A673 (cell line): ENCODE measurements around the gene GALNT14. TPM values are rescaled to one million over a fixed set of nuclear protein-coding genes. Genes with fewer than 3 reads are reported as not detected.

Source experiments
- BruUV-seq: library from RNA; stranded (reverse); fragments of 400-500 nt; replicated peaks from 2 replicates; lab custom pipeline; 2021; lab: Mats Ljungman, UMichigan
- CTCF ChIA-PET: fragments of 300-600 bp; sonication (Branson Sonifier 250); formaldehyde crosslinking; loops from one replicate; lab custom pipeline; 2022; ENCODE audit warnings: antibody characterized with exemption; lab: Charles Lee
- POLR2A ChIA-PET: fragments of 300-600 bp; sonication (Branson Sonifier 250); formaldehyde crosslinking; loops from one replicate; lab custom pipeline; 2022; ENCODE audit warnings: antibody characterized with exemption; ENCODE audit not compliant: low non-redundant PET; lab: Charles Lee
- DNase-seq: peaks from one replicate; pipeline ENCODE4 v3.0.0-alpha.2; 2015; ENCODE audit warnings: low spot score
- H3K27ac ChIP-seq: fragments of 200-600 bp; sonication (generic); 2 replicates; pipeline ENCODE4 v1.5.1; 2016; ENCODE audit warnings: mixed run types, low read depth, mild to moderate bottlenecking, mixed read lengths, antibody characterized with exemption, low read length; ENCODE audit not compliant: poor library complexity, severe bottlenecking
- H3K27me3 ChIP-seq: fragments of 200-600 bp; sonication (generic); replicated peaks from 2 replicates; pipeline ENCODE4 v1.6.1; 2017; ENCODE audit warnings: mixed run types, low read depth, mild to moderate bottlenecking, mixed read lengths, antibody characterized with exemption, low read length; ENCODE audit not compliant: insufficient read depth, poor library complexity
- H3K36me3 ChIP-seq: fragments of 200-600 bp; sonication (generic); 2 replicates; pipeline ENCODE4 v1.6.1; 2016; ENCODE audit warnings: mixed run types, mild to moderate bottlenecking, mixed read lengths, antibody characterized with exemption, low read length; ENCODE audit not compliant: insufficient read depth, poor library complexity, severe bottlenecking
- H3K4me1 ChIP-seq: fragments of 200-600 bp; sonication (generic); 2 replicates; pipeline ENCODE4 v1.6.1; 2017; ENCODE audit warnings: mixed run types, mild to moderate bottlenecking, mixed read lengths, antibody characterized with exemption, low read length; ENCODE audit not compliant: insufficient read depth, poor library complexity, severe bottlenecking
- H3K4me3 ChIP-seq: fragments of 200-600 bp; sonication (generic); 2 replicates; pipeline ENCODE4 v1.5.1; 2016; ENCODE audit warnings: low read depth, mixed run types, mild to moderate bottlenecking, mixed read lengths, low read length; ENCODE audit not compliant: poor library complexity, severe bottlenecking
- H3K9me3 ChIP-seq: fragments of 200-600 bp; sonication (generic); 2 replicates; pipeline ENCODE4 v1.6.1; 2016; ENCODE audit warnings: mixed run types, low read depth, mild to moderate bottlenecking, mixed read lengths, antibody characterized with exemption, low read length; ENCODE audit not compliant: poor library complexity, severe bottlenecking
- EZH2 ChIP-seq: fragments of 200-600 bp; sonication (generic); IDR thresholded peaks from 2 replicates; pipeline ENCODE4 v1.6.1; 2017; ENCODE audit warnings: borderline replicate concordance, low read depth, mild to moderate bottlenecking, mixed read lengths, antibody characterized with exemption, low read length; ENCODE audit not compliant: poor library complexity, severe bottlenecking
- intact Hi-C: fragments of 100-400 bp; cut with micrococcal nuclease; formaldehyde crosslinking; loops from one replicate; pipeline ENCODE4 v1.10.0; 2022; ENCODE audit not compliant: unreplicated experiment
- total RNA-seq: library from RNA; stranded (reverse); gene quantifications from 2 replicates; pipeline ENCODE4 v1.2.3, GENCODE V29; 2021
- TF ChIP-seq, protein P1 (sequence below): fragments of 300-800, 200-600 bp; sonication (generic); conservative IDR thresholded peaks from 2 replicates; pipeline ENCODE4 v1.5.1; 2017; ENCODE audit warnings: low read depth, mild to moderate bottlenecking, antibody characterized with exemption, low read length, moderate library complexity, mixed read lengths

The GALNT14 gene
- total RNA-seq, 1 experiment from 2014 or later: 9.7 TPM

DNA sequence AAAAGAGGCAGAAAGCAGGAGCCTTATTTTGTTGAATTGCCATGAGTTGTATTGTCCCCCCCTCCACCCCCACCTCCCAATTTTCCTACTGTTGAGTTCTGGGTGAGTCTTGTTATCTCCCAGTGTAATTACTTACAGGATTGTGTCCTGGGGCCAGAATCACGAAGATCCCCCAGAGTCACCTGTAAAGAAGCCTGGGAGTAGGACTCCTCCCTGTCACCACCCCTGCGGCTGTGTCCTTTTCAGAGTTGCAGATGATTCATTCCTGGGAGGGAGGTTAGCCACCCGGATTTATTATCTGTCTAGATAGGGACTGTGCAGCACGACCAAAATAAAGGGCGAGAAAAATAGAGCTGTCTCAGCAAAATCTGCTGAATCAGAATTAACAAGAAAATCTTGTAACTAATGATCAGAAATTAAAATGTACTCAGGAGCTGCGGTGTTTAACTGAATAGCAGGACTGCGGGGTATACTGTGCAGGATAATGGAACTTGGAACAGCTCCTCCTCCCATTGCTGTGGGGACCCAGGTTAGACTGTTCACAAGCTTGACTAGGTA, 249.3 kb downstream of the GALNT14 start:
- intact Hi-C loops: no loop called here
- POLR2A ChIA-PET: no interaction called here
- Histone ChIP-seq H3K27me3 (peaks cover 3% of the 10 kb centered on the region), H3K4me3 (no peak overlapping the region), H3K9me3 (no peaks in the 10 kb centered on the region), H3K27ac (no peak overlapping the region), H3K36me3 (no peaks in the 10 kb centered on the region), H3K4me1 (no peaks in the 10 kb centered on the region)
- CTCF ChIA-PET: no interaction called here
- DNase-seq: no peak
- TF ChIP-seq EZH2: no peak
- TF ChIP-seq, protein P1, sequence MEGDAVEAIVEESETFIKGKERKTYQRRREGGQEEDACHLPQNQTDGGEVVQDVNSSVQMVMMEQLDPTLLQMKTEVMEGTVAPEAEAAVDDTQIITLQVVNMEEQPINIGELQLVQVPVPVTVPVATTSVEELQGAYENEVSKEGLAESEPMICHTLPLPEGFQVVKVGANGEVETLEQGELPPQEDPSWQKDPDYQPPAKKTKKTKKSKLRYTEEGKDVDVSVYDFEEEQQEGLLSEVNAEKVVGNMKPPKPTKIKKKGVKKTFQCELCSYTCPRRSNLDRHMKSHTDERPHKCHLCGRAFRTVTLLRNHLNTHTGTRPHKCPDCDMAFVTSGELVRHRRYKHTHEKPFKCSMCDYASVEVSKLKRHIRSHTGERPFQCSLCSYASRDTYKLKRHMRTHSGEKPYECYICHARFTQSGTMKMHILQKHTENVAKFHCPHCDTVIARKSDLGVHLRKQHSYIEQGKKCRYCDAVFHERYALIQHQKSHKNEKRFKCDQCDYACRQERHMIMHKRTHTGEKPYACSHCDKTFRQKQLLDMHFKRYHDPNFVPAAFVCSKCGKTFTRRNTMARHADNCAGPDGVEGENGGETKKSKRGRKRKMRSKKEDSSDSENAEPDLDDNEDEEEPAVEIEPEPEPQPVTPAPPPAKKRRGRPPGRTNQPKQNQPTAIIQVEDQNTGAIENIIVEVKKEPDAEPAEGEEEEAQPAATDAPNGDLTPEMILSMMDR: no peak
- BruUV-seq: no TSS peak

DNA sequence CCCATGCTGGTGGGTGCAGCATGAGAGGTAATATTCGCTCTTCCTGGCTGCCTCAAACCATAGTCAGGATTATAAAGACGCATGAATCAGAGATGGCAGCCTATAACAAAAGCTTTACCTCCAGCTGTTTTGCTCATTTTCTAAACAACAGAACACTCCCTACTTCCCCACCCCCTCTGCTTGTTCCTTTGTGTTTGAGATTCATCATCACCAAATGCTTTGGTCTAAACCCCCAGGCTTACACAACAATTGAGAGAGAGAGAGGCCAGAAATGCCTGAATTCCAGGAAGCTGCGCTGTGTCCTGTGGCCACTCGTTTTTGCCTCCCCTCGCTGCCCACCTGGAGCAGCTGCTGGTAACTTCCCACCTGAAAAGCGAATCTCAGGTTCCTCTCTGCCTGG, 252.2 kb downstream of the GALNT14 start:
- BruUV-seq: no TSS peak
- no peaks in the 10 kb centered on the region for H3K9me3 ChIP-seq
- peak; percentile 21 for DNase-seq
- ChIA-PET CTCF (no interaction called here), POLR2A (no interaction called here)
- TF ChIP-seq, protein P1: no peak
- no peak for TF ChIP-seq EZH2
- no peak overlapping the region for H3K27ac ChIP-seq
- intact Hi-C loops: no loop called here
- no peaks in the 10 kb centered on the region for H3K36me3 ChIP-seq
- H3K4me1 ChIP-seq: no peaks in the 10 kb centered on the region
- H3K4me3 ChIP-seq: no peak overlapping the region
- no peaks in the 10 kb centered on the region for H3K27me3 ChIP-seq

DNA sequence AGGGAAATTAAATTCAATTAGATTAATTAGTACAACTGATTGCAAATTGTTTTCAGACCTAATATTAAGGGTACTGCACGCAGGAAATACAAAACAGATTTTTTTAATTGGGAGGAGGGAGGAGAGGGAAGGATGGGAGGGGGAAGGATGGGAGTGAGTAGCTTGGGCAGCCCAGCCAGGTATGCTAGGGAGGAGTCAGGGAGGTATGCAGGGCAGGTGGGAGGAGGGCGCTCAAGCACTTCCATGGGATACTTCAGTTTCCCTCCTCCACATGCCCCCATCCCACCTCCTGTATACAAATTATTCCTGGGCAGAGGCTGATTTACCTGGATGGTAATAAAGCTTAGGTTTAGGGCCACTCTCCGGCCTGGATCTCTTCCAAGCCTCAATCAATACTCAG, 254.4 kb downstream of the GALNT14 start:
- TF ChIP-seq, protein P1: no peak
- no peak for TF ChIP-seq EZH2
- Histone ChIP-seq H3K4me3 (no peak overlapping the region), H3K27ac (no peak overlapping the region), H3K9me3 (no peaks in the 10 kb centered on the region), H3K4me1 (no peaks in the 10 kb centered on the region), H3K27me3 (no peaks in the 10 kb centered on the region), H3K36me3 (no peaks in the 10 kb centered on the region)
- intact Hi-C loops: no loop called here
- ChIA-PET POLR2A (no interaction called here), CTCF (no interaction called here)
- no peak for DNase-seq
- no TSS peak for BruUV-seq
